ENCODE measurements around the gene PTPRG. TPM values are rescaled to one million over a fixed set of nuclear protein-coding genes. Genes with fewer than 3 reads are reported as not detected.

Gene PTPRG
- total RNA-seq, 3 donors from 2014 or later (not counting 1 experiment from before 2014, with no cell fraction given), result 1.0 to 2.9 (median 2.5) TPM

DNA sequence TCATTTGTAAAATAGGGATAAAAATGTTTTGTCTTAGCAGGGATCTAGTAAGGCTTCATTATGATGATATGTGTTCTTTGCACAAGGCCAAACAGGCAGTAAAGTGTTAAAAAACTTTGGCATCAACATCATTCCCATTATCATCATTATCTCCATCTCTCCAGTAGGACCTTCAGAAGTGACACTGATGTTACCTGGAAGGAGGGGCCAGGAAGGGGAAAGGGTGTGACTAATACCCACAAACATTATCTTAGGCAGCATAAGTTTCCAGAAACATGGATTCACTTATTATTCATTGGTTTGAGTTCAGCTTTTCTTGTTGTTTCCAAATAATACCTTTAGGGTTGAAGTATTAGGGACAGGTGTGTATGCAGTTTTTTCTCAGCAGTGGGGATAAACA lies 399.6 kb downstream of the PTPRG start:
- H3K36me3 Mint-ChIP-seq, result no peaks in the 10 kb centered on the region
- no peaks in the 10 kb centered on the region for H3K4me1 Mint-ChIP-seq
- H3K27ac Mint-ChIP-seq, result no peak overlapping the region

DNA sequence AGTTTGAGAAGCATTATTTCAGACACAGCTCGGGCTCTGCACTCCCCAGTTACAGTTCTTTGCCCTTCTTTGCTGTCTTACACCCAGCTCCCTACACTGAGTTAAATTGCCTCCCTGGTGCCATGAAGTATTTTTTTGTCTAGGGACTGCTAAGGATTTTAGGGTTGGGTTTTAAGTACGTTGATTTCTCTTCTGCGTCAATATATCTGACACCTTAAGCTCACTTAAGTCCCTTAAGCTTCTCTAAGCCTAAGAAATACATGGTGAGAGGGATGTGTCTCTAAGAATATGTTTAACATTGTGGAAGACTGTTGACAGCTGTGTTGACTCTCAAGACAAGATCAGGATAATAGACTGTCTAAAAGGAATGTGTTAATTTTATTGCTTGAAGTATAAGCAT lies 400.5 kb downstream of the PTPRG start:
- intact Hi-C loops (cut with micrococcal nuclease), result no loop called here
- Mint-ChIP-seq H3K4me3 (no peak overlapping the region), H3K4me1 (no peaks in the 10 kb centered on the region), H3K27ac (no peak overlapping the region), H3K36me3 (no peaks in the 10 kb centered on the region), H3K27me3 (ENCODE audit: low read depth in 2 of 2) (no peaks in the 10 kb centered on the region), H3K9me3 (peaks cover 0 to 2% of the 10 kb centered on the region in 2 donors)
- ATAC-seq (no peak), DNase-seq (no peak)
- Histone ChIP-seq H3K4me1 (ENCODE audit: control insufficient read depth, insufficient read depth, low read length) (no peaks in the 10 kb centered on the region), H3K4me3 (ENCODE audit: low read length) (no peak overlapping the region), H3K36me3 (ENCODE audit: control insufficient read depth, insufficient read depth, low read length) (no peaks in the 10 kb centered on the region), H3K27me3 (ENCODE audit: control insufficient read depth, insufficient read depth, low read length) (no peaks in the 10 kb centered on the region), H3K9me3 (ENCODE audit: control insufficient read depth, insufficient read depth, low read length) (no peaks in the 10 kb centered on the region), H3K27ac (ENCODE audit: low read length) (no peak overlapping the region)
- TF ChIP-seq, protein P1, sequence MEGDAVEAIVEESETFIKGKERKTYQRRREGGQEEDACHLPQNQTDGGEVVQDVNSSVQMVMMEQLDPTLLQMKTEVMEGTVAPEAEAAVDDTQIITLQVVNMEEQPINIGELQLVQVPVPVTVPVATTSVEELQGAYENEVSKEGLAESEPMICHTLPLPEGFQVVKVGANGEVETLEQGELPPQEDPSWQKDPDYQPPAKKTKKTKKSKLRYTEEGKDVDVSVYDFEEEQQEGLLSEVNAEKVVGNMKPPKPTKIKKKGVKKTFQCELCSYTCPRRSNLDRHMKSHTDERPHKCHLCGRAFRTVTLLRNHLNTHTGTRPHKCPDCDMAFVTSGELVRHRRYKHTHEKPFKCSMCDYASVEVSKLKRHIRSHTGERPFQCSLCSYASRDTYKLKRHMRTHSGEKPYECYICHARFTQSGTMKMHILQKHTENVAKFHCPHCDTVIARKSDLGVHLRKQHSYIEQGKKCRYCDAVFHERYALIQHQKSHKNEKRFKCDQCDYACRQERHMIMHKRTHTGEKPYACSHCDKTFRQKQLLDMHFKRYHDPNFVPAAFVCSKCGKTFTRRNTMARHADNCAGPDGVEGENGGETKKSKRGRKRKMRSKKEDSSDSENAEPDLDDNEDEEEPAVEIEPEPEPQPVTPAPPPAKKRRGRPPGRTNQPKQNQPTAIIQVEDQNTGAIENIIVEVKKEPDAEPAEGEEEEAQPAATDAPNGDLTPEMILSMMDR (IDR thresholded peaks at IDR 0.05), result no peak
- 83% methylated on average over 1 of the region's 3 CpGs for WGBS (ENCODE audit: insufficient coverage)

More for the DNA sequence above, 399.6 kb downstream of the PTPRG start:
- TF ChIP-seq, protein P1 (IDR thresholded peaks at IDR 0.05), result no peak
- Histone ChIP-seq H3K27ac (ENCODE audit: low read length) (no peak overlapping the region), H3K36me3 (ENCODE audit: control insufficient read depth, insufficient read depth, low read length) (no peaks in the 10 kb centered on the region), H3K27me3 (ENCODE audit: control insufficient read depth, insufficient read depth, low read length) (no peaks in the 10 kb centered on the region), H3K9me3 (ENCODE audit: control insufficient read depth, insufficient read depth, low read length) (no peaks in the 10 kb centered on the region), H3K4me3 (ENCODE audit: low read length) (no peak overlapping the region), H3K4me1 (ENCODE audit: control insufficient read depth, insufficient read depth, low read length) (no peaks in the 10 kb centered on the region)
- Mint-ChIP-seq H3K9me3 (peaks cover 0 to 2% of the 10 kb centered on the region in 2 donors), H3K4me3 (no peak overlapping the region), H3K27me3 (ENCODE audit: low read depth in 2 of 2) (no peaks in the 10 kb centered on the region)
- DNase-seq (no peak), ATAC-seq (no peak)
- intact Hi-C loops (cut with micrococcal nuclease), result no loop called here

DNA sequence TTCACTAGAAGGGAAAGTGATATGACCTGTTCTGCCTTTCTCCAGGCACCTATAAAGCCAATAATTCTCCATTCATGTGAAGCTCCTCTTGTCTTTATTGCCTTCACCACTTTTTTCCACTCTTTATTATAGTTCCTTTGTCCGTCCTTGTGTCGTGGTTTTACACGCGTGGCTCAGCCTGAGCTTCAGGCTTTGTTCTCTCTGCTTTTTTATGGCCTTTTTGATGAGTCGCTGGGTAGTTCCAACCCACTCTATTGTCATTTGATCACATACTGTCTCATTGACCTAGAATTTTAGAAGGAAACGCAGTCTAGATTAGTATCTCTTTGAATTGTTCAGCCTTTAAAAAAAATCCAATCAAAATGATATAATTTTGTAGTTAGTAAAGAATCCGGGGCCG lies 403.2 kb downstream of the PTPRG start:
- H3K36me3 Mint-ChIP-seq, result no peaks in the 10 kb centered on the region
- peaks cover 0 to 2% of the 10 kb centered on the region in 2 donors for H3K9me3 Mint-ChIP-seq
- ATAC-seq (no peak), DNase-seq (no peak)
- Histone ChIP-seq H3K36me3 (ENCODE audit: control insufficient read depth, insufficient read depth, low read length) (no peaks in the 10 kb centered on the region), H3K27me3 (ENCODE audit: control insufficient read depth, insufficient read depth, low read length) (no peaks in the 10 kb centered on the region), H3K27ac (ENCODE audit: low read length) (no peak overlapping the region), H3K4me1 (ENCODE audit: control insufficient read depth, insufficient read depth, low read length) (no peaks in the 10 kb centered on the region), H3K9me3 (ENCODE audit: control insufficient read depth, insufficient read depth, low read length) (no peaks in the 10 kb centered on the region), H3K4me3 (ENCODE audit: low read length) (no peak overlapping the region)
- 86% methylated on average over 7 of the region's 8 CpGs for WGBS (ENCODE audit: insufficient coverage)
- TF ChIP-seq, protein P1 (IDR thresholded peaks at IDR 0.05), result no peak
- intact Hi-C loops (cut with micrococcal nuclease), result no loop called here
- no peaks in the 10 kb centered on the region for H3K27me3 Mint-ChIP-seq (ENCODE audit: low read depth in 2 of 2)
- no peaks in the 10 kb centered on the region for H3K4me1 Mint-ChIP-seq
- H3K4me3 Mint-ChIP-seq, result no peak overlapping the region
- no peak overlapping the region for H3K27ac Mint-ChIP-seq

DNA sequence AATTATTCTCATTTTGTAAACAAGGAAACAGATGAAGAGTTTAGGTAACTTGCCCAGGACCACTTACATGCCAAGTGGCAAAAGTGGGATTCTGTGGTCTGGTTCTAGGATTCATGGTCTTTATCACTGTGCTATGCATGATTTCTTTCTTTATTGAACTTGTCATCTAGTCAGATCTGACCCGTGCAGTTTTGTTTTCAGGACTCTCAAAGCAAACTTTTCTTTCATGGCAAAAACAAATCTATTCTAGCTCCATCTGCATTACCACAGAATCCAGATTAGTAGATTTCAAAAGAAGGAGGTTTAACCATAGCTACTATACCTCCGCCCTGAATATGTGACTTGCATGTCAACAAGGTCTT lies 404.4 kb downstream of the PTPRG start:
- Mint-ChIP-seq H3K27me3 (ENCODE audit: low read depth in 2 of 2) (no peaks in the 10 kb centered on the region), H3K4me1 (no peaks in the 10 kb centered on the region), H3K9me3 (peaks cover 0 to 2% of the 10 kb centered on the region in 2 donors), H3K27ac (no peak overlapping the region), H3K36me3 (no peaks in the 10 kb centered on the region), H3K4me3 (no peak overlapping the region)
- ATAC-seq (no peak), DNase-seq (no peak)
- TF ChIP-seq, protein P1 (IDR thresholded peaks at IDR 0.05), result no peak
- no peaks in the 10 kb centered on the region for H3K27me3 ChIP-seq (ENCODE audit: control insufficient read depth, insufficient read depth, low read length)
- no peak overlapping the region for H3K27ac ChIP-seq (ENCODE audit: low read length)
- no peak overlapping the region for H3K4me3 ChIP-seq (ENCODE audit: low read length)
- H3K4me1 ChIP-seq (ENCODE audit: control insufficient read depth, insufficient read depth, low read length), result no peaks in the 10 kb centered on the region
- no peaks in the 10 kb centered on the region for H3K36me3 ChIP-seq (ENCODE audit: control insufficient read depth, insufficient read depth, low read length)
- H3K9me3 ChIP-seq (ENCODE audit: control insufficient read depth, insufficient read depth, low read length), result no peaks in the 10 kb centered on the region
- WGBS (ENCODE audit: insufficient coverage), result 86% methylated on average over 2 of the region's 2 CpGs
- intact Hi-C loops (cut with micrococcal nuclease), result no loop called here

Data from natural killer cell (primary cell).